ENCODE data around the gene XYLT1.
A peak's percentile ranks its signal among the peaks of the same experiment; 100 is the strongest.
"Not testable (repeated sequence)": the region's sequence is repeated elsewhere in the genome, so short reads cannot be mapped to it uniquely, and the experiment has no call there.

XYLT1 gene

DNA sequence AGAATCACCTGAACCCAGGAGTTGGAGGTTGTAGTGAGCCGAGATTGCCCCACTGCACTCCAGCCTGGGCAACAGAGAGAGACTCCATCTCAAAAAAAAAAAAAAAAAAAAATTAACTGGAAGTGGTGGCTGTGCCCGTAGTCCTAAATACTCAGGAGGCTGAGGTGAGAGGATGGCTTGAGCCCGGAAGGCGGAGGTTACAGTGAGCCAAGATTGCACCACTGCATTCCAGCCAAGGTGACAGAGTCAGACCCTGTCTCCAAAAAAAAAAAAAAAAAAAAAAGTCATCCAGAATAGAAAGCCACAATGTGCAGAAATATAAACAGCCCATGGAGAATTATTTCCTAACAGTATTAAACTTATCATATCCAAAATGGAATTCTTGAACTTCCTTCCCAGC is 11.6 kb upstream of the XYLT1 start:
- not testable (repeated sequence) for DNase-seq

DNA sequence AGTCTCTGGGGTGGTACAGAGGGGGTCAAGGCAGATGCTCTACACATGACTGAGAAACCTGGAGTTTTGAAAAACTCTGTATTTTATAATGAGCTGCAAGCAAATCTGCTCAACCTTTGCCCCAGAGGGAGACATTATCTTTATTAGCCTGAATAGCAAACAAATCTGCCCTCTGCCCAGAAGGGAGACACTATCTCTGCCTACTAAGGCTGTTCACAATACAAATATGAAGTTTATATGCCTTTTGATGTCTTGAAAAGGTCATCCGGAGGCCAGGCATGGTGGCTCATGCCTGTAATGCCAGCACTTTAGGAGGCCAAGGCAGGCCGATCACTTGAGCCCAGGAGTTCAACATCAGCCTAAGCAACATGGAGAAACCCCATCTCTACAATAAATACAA is 11.0 kb upstream of the XYLT1 start:
- DNase-seq: no peak

DNA sequence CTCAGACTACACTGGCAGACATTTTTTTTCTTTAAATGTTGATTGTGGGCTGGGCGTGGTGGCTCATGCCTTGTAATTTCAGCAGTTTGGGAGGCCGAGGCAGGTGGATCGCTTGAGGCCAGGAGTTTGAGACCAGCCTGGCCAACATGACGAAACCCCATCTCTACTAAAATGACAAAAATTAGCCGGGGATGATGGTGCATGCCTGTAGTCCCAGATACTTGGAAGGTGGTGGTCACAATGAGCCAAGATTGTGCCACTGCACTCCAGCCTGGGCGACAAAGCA is 6.4 kb upstream of the XYLT1 start:
- not testable (repeated sequence) for DNase-seq

DNA sequence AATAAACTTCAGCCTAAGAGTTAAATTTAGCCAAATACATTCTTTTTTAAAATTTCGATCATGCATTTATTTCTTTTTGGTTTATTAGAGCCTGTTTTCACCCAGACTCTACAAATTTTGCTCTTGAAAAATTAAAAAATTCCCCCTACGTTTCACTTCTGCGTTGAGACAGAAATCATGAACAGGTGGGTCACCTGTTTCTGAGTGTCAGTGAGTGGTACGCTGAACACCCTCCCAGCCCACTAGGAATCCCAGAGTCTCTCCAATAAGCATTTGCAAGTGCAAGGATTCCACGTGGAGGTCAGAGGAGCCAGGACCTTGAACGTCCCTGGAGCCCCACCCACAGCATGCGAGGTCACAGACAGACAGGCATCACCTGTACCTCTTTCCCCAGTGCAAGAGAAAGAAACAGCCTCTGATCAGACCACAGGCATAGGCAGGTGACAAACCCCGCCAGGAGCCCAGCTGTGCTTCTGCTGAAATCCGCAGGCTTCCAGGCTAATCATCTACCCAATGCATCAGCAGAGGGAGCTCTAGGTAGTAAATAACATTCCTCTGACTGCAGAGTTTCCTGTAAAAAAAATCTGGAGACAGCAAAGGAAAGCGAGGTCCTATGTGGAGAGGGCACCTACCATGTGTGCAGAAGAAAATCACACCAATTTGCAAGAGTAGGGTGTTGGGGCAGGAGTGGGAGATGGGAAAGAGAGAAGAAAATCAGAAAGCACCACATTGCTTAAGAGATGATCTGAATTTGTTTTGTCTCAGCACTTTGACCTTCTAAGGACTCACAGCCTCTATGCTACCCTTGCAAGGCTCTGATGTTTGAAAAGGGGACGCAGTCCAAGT is 5.9 kb upstream of the XYLT1 start:
- no peak for DNase-seq

DNA sequence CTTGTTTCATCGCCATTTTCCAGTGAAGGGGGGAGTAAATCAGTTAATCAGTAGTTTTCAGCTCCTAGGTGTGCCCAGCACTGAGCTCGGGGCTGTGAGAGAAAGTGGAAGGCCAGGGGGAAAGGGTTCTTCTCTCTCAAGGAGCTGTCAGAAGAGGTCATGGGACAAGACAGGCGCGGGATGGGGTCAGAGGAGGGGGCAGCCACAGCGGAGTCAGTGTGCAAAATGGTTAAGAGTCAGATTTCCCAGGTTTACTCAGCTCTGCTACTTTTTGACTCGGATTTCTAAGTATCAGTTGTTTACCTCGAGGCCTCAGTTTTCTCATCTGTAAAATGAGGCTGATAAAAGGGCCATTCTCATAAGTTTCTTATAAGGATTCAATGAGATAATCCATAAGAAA is 4.3 kb upstream of the XYLT1 start:
- no peak for DNase-seq

- DNase-seq: no peak
Measured at GRCh38 chr16:17474572-17474971, 3.8 kb upstream of the XYLT1 start.

DNA sequence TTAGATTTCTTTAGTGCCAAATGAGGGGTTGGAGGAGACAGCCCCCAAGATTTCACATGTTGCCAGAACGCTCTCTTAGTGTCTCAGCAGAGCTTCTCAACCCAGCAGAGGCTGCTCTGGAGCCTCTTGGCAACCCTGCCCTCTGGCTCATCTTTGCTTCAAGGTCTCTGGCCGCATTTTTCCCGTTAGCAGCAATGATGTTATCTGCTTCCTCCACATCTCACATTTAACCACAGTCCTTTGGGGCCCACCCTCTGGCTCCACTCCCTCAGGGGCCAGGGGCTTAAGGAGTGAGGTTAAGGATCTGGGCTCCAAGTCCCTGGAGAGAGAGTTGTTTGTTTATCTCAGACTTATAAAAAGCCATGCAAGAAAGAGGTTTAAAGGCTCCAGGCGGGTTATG is 3.3 kb upstream of the XYLT1 start:
- no peak for DNase-seq

GRCh38 chr16:17471719-17472461 is 1.1 kb upstream of the XYLT1 start:
- DNase-seq: no peak

GRCh38 chr16:17470182-17470907 is 415 bp downstream of the XYLT1 start:
- DNase-seq: peak in 1 of 4 experiments; percentile 10

- no peak for DNase-seq
Measured at GRCh38 chr16:17469741-17470181, 999 bp downstream of the XYLT1 start.

DNA sequence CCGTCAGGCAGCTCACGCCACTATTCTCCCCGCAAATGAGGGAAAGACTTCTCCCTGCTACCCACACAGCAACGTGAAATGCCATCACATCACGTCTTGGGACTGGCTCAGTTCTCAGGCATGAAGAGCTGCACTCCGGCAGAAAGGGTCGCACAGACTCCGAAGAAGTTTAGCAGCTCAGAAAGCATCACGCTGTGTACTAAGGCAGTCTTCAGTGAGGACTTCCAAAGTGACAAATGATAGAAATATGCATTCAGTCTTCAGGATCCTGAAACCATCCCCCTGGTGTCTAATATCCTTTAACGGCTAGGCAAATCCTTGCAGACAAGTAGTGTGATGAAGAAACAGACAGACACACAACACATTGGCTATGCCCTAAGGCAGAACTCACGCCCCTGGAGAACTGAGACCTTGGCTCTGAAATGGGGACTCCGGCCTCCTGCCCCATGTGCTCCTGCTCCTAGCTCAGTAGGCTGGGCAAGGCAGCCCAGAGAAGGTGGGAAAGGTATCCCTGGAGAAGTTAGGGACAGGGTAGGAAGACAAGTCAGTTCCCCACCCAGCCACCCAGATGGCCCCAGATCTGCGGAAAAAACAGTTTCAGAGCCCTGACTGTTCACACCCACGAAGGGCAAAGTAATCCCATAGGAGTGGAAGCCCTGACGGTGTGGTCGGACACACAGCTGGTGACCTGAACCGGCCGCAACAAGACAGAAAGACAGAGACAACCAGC is 1.6 kb downstream of the XYLT1 start:
- DNase-seq: no peak

DNA sequence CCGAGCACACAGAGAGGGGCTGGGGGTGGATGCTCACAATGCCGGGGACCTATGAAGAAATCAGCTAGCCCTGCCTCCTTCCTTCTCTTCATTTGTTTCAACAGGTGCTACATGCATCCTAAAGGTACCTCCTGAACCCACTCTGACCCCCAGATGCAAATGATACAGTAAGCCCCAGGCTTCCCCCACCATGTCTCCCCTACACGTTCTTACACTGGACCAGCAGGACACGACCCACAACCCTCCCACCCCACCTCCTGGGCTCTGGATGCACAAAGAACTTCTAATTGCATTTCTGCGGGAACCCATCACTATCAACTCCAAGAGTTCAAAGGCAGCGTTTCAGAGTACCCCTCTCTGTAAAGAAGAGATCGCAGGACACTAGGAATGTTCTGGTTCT is 2.1 kb downstream of the XYLT1 start:
- no peak for DNase-seq

DNA sequence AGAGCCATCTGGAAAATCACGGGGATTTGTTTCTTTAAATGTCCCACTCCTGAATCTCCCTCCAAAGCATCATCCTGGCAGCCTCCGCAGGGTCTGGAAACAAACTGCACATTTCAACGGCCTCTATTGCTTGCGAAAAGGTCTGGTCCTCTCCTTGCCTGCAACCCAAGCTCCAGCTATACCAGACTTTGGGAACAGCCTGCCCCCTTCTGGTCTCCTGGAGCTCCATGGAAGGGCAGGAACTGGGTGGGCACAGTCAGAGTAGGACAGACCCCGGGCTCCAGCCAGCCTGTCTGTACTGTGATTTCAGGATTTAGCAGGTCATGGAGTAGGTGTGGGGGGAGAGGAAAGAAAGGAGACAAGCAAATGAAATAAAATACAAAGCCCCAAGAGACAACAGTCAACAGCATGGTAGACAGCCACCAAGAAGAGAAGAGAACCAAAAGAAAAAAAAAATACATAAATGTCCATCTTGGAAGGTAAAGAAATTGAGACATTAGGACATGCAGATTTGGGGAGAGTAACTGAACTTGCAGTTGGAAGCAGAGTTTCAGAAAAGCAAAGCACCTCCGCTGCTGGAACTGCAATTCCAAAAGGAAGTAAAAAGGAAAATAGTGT is 2.7 kb downstream of the XYLT1 start:
- peak in 1 of 4 experiments; percentile 7 for DNase-seq

DNA sequence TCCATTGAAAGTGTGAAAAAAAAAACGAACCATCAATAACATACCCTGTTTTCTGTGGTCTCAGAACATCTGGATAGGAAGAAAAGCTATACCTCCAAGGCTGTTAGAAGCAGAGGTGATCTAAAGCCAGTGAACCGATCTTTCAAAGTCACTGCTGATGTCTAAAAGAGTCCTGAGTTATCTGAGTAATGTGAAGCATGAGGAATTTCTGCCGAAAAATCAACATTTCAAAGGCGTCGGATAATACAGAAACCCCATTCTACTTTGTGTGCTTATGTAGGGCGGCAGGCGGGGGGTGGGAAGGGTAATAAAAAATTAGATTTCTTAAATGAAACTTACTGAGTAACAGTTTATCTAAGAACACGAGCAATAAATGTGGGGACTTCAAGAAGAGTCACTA is 3.9 kb downstream of the XYLT1 start:
- no peak for DNase-seq

DNA sequence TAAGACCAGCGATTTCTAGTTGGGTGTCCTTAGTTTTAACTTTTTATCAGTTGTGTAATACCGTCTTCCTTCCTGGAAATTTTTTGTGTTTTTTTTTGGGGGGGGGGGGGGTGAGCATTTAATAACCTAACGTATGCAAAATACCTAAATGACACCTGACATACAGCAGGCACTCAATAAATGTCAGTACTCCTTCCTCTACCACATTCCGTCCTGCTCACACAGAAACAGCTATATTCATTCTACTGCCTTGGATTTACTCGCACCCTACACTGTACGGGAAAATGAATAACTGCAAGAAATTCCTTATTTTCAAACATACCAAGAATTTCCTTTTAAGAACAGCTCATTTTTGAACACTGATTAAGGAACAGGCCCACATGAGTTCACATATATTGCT is 5.3 kb downstream of the XYLT1 start:
- no peak for DNase-seq

DNA sequence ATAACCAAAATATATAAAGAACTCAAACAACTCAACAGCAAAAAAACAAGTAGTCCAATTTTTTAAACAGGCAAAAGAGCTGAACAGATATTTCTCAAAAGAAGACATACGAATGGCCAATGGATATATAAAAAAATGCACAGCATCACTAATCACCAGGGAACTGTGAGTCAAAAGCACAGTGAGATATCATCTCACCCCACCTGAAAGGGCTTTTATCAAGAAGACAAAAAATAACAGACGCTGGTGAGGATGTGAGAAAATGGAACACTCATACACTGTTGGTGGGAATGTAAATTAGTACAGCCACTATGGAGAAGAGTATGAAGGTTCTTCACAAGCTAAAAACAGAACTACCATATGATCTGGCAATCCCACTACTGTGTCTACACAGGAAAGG is 7.4 kb downstream of the XYLT1 start:
- no peak for DNase-seq

DNA sequence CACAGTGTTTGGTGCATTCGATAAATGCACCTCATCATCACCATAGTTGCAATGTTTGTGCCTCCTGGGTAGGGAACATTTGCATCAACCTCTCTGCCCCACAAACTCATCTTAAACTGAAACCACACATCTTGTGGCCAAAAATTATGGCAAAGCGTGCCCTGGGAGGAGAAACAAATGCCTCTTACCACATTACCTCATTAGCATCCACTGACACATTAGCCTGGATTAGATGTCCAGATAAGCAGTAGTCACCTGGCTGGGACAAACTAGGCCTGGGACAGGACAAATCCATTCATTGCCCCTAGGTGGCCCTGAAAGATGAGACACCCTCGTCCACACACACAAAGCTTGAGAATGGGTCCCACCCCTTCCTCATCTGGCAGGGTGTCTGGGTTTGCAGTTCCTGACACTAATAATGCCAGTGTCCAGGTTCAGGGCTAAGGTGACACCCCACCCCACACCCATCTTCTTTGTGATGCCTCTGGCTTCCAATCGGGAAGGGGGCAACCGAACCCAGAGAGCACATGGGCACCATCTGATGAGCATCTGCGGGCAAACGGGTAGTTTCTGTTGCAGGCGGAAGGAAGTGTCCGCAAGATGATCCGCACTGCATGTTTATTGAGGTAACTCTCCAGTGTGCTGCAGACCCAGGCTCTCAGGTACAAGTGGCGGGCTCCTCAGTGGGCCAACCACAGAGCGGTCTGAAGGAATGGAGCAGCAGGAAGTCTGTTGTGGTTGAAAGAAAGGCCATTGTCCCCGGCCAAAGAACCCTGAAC is 8.6 kb downstream of the XYLT1 start:
- no peak for DNase-seq

GRCh38 chr16:17460890-17461289 is 9.9 kb downstream of the XYLT1 start:
- no peak for DNase-seq

- no peak for DNase-seq
Measured at GRCh38 chr16:17459903-17460521, 10.7 kb downstream of the XYLT1 start.

GRCh38 chr16:17457997-17458396 is 12.8 kb downstream of the XYLT1 start:
- DNase-seq: no peak

DNA sequence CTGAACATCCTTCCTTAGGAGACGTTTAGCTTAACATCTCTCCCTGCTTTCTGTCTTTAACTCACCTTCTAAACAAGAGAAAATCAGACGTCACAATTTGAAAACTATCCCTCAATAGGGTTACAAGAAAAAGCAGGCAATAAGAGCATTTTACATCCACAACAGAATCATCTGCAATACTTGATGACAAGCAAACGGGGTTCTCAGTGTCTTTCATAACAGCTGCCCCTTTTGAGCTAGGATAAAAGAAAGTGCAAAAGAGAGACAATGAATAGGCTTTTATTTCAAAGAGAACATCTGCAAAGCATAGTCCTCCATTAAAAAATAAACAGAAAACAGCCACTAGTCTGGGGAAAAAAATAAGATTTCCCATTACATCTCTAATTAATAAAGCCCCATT is 13.2 kb downstream of the XYLT1 start:
- DNase-seq: no peak

Measured in activated CD4-positive, CD25-positive, alpha-beta regulatory T cell (primary cell).